HG02981 (cell line): ENCODE measurements around the gene PARP6.
"Not testable (repeated sequence)": the region's sequence is repeated elsewhere in the genome, so short reads cannot be mapped to it uniquely, and the experiment has no call there.

ENCODE experiments used
- ATAC-seq: cut with Tn5 transposase; IDR thresholded peaks from one replicate; pipeline ENCODE4 v1.9.1; 2021; ENCODE audit warnings: mild to moderate bottlenecking, moderate library complexity; ENCODE audit not compliant: unreplicated experiment

Gene PARP6

GRCh38 chr15:72280751-72281150 lies 8.4 kb upstream of the PARP6 start:
- ATAC-seq = no peak

DNA sequence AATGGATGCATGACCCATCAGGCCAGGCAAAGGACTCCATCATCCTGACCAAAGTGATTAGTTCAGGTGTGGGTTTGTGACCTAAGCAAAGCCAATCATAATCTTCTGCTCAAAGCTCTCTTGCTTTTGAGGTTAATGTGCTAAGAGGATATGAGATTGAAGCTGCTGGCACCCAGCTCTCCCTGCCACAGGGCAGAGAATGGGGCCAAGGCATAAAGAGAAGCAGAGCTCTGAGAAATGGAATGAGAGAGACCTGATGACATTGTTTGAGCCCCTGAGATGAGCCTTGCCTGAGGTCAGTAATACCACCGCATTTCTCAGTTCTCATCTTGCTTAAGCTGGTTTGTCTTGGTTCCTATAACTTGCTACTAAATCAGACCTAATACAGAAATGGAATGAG lies 6.4 kb upstream of the PARP6 start:
- ATAC-seq = no peak

DNA sequence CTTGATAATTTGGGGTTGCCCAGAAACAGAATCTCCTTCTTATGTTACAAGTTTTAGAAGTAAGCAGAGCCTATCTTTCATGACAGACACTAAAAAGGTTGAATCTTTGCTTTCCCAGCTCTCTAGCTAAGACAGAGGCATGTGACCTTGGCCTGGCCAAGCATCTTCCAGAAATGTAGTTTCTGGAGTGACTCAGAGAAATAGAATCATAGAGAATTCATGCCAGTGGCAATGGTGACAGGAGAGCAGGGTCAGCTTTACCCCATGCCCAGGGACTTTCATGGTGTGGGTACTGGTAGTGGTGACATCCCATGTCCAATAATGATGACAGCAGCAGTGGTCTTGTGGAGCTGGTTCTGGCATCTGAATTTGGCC lies 4.0 kb upstream of the PARP6 start:
- no peak for ATAC-seq

GRCh38 chr15:72275635-72276325 lies 3.4 kb upstream of the PARP6 start:
- ATAC-seq = not testable (repeated sequence)

DNA sequence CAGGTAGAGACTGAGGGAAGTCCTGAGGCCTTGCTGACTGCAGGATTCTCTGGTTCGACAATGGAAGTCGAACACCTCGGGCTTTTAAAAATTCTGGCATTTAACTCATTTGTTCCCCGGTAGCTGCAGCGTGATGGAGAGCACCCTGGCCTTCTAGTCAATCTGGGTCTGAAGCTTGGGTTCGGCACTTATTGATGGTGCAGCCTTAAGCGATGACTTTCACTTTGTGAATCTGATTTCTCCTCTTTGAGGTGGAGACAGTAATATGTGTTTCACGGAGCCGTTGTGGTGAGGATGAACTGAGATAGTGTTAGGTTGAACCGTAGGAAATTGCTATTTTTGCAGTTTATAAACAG lies 621 bp upstream of the PARP6 start:
- no peak for ATAC-seq

GRCh38 chr15:72271895-72272212 lies 500 bp downstream of the PARP6 start:
- peak; percentile 14 for ATAC-seq

- ATAC-seq = no peak
Measured at GRCh38 chr15:72271221-72271620, 1.1 kb downstream of the PARP6 start.

DNA sequence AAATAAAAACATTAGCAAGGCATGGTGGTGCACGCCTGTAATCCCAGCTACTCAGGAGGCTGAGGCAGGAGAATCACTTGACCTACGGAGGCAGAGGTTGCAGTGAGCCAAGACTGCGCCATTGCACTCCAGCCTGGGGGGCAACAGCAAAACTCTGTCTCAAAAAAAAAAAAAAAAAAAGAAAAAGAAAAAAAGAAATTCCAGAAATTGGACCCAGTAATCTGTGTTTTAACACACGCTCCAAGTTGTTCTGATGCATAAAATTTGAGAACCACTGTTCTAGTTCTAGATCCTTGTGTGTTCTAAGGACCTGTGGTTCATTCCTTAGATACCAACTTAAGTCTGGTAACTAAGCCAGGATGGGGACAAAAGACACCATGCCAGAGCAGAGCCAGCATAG lies 2.6 kb downstream of the PARP6 start:
- no peak for ATAC-seq

DNA sequence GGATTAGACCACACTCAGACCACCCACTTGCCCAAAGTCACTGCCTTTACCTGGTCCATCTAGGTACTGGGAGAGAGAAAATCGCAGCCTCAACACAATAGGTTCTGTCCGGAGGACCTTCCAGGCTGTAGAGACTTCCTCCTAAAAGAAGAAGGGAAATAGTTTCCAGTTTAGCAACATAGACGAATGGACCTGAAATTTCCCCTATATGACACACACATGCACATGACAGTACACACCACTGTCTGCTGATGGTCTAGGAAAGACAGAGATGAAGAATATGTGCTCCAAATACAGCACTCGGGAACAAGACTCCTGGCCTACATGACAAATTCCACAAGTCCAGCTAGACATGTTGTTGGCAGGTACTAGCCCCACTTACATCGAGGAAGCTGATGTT lies 7.3 kb downstream of the PARP6 start:
- no peak for ATAC-seq

GRCh38 chr15:72252663-72253299 lies 19.6 kb downstream of the PARP6 start:
- ATAC-seq = no peak

DNA sequence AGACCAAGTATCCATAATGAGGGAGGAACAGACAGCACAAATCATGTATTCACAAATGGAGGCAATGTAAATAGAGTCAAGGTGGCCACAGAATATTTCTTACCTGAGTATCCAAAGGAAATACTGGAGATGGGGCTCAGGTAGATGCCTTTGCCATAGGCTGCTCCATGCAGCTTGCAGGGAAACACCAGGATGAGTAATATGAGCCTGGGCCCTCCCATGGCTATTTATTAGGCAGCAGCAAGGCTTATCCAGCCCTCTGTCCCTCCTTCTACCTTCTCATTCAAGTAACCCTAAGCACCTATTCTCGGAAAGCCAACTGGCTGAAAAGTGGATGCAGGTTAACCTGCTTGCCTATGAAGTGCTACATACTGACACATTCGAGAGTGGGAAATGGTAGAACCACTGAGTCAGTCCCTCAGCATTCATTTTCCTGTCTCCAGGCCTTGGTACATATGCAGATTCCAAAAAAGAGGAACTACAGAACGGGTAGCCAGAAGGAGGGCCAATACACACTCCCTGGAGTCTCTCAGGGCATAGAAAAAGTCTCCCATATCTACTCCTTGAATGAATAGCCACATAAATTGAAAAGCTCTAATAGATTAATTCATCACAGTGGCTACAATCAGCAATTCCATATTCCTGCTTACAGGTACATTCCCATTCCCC lies 23.1 kb downstream of the PARP6 start:
- no peak for ATAC-seq

DNA sequence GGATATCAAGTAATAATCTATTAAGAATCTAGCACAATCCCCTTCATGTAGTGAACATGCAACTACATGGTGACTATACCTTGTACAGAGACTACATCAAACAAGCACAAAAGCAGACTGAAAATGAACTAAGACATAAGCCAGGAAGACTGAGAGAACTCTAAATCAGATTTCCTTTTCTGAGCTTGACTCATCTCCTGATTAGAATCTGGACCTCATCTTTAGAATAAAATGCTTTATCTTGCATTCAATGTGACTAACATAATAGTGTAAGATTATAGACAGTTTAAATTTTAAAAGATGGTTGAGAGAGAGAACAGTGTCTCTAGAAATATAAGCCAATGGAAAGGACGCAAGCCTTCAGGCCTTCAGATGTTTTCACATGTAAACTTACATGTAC lies 23.8 kb downstream of the PARP6 start:
- ATAC-seq = no peak

GRCh38 chr15:72242775-72243370 lies 29.5 kb downstream of the PARP6 start:
- no peak for ATAC-seq

DNA sequence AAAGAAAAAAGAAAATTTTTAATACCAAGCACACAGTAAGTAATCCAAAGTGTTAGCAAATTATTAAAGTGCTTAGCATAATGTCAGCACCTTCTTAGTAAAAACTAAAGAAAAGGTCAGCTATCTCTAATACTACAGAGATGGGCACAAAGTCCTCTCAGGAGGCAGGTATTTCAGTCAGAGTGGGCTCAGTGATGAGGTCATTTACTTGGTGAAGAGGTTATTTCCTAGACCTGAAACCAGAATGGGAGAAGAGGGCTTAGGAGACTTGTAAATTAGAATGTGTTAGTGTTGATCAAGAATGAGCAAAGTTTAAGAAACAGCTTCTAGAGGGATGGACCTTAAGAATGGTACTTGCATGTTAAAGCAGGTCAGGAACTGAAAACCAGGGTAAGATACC lies 32.7 kb downstream of the PARP6 start:
- no peak for ATAC-seq

- ATAC-seq = no peak
Measured at GRCh38 chr15:72238586-72238985, 33.8 kb downstream of the PARP6 start.

GRCh38 chr15:72237853-72238224 lies 34.5 kb downstream of the PARP6 start:
- ATAC-seq = peak; percentile 11

DNA sequence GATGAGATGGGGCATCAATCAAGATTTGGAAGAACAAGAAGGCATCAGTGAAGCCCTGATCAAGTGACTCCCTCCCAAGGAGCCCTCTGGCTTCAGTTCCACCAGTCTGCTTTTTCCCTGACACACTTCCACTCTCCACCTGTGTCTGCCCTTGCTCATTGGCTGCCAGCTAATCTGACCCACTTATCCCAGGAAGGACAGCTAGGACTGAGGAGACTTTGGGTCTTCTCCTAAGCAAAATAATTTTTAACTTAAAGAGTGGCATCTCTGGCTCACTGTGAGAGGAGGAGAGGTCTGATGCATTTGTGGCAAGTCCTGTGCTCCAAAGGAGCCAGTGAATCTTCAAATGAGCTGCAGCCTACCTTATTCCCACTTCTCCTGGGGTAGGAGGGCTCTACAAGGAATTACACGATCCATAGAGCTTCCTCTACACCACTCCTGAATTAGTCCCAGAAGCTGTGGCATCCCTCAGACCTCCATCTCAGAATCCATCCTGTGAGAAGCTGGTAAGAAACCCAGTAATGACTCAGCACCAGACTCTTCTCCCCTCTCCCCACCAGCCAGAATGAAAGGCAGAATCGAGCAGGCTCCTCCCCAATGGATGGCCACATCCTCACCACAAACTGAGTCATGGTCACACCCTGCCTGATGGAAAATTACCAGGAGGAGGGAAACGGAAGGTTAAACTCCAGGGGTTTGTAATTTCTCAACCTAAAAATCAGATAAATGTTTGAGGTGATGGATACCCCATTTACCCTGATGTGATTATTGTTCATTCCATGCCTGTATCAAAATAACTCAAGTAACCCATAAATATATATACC lies 35.1 kb downstream of the PARP6 start:
- peak; percentile 89 for ATAC-seq

- ATAC-seq = no peak
Measured at GRCh38 chr15:72236381-72237003, 35.9 kb downstream of the PARP6 start.

DNA sequence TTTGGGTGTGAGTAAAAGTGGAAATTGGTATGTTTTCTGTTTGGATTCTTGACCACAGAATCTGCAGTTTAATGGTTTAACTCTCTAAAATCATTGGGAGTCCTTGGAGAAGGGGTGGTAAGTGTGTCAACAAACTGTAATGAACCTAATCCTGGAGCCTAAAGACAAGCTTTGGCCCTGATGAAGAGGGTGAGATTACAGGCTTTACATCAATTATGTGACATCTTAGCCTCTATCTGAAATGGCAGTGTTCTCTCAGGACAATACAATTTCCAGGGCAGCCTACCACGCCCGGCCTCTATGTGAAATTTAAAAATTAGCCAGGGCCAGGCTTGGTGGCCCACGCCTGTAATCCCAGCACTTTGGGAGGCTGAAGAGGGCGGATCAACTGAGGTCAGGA lies 37.1 kb downstream of the PARP6 start:
- ATAC-seq = no peak

DNA sequence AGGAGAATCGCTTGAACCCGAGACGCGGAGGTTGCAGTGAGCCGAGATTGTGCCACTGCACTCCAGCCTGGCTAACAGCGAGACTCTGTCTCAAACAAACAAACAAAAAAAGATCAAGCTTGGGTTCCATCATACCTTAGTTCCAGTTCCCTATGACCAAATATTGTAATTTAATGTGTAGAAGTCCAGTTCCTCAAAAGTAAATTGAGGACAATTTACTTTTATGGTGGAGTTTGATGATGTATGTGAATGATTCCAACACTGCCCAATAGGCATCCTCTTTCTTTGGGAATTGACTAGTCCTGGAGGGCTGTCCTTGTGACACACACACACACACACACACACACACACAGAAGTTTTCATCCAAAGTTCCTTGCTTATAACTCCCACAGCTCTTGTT lies 38.6 kb downstream of the PARP6 start:
- ATAC-seq = no peak
